Stimulated activated CD8-positive, alpha-beta memory T cell treated with anti-CD3 and anti-CD28 coated beads, Interleukin-12 subunit alpha, Interleukin-12 subunit beta, amount 100 ng/mL, for 24 hours (primary cell): ENCODE data around the gene EFCAB5.
A peak's percentile ranks its signal among the peaks of the same experiment; 100 is the strongest.
"Not testable (repeated sequence)": the region's sequence is repeated elsewhere in the genome, so short reads cannot be mapped to it uniquely, and the experiment has no call there.

Experiments
- DNase-seq: peaks from one replicate; pipeline ENCODE4 v3.0.0-alpha.2; 2020; ENCODE audit errors: extremely low read depth

The EFCAB5 gene

GRCh38 chr17:30095507-30096244 is 154.2 kb downstream of the EFCAB5 start:
- no peak for DNase-seq

- no peak for DNase-seq
Observed at GRCh38 chr17:30101686-30102390, 160.4 kb downstream of the EFCAB5 start.

DNA sequence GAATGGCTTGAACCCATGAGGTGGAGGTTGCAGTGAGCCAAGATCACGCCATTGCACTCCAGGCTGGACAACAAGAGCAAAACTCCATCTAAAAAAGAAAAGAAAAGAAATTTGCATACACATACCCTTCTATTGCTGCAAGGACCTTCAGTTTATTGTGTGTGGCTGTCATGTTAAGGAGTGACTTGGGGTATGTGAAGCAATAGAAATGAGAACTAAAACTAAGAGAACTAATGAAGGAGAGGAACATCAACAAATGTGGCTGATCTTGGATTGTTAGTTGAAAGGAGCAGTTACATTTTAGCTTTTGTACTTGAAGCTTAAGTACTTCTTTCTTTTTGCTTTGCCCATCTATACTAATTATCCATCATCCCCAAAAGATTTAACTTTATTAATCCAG is 162.5 kb downstream of the EFCAB5 start:
- no peak for DNase-seq

- DNase-seq: peak; percentile 24
Observed at GRCh38 chr17:30104575-30105339, 163.3 kb downstream of the EFCAB5 start.

GRCh38 chr17:30112794-30113193 is 171.4 kb downstream of the EFCAB5 start:
- DNase-seq: no peak

- DNase-seq: no peak
Observed at GRCh38 chr17:30113213-30113612, 171.8 kb downstream of the EFCAB5 start.

- no peak for DNase-seq
Observed at GRCh38 chr17:30116345-30116660, 174.9 kb downstream of the EFCAB5 start.

DNA sequence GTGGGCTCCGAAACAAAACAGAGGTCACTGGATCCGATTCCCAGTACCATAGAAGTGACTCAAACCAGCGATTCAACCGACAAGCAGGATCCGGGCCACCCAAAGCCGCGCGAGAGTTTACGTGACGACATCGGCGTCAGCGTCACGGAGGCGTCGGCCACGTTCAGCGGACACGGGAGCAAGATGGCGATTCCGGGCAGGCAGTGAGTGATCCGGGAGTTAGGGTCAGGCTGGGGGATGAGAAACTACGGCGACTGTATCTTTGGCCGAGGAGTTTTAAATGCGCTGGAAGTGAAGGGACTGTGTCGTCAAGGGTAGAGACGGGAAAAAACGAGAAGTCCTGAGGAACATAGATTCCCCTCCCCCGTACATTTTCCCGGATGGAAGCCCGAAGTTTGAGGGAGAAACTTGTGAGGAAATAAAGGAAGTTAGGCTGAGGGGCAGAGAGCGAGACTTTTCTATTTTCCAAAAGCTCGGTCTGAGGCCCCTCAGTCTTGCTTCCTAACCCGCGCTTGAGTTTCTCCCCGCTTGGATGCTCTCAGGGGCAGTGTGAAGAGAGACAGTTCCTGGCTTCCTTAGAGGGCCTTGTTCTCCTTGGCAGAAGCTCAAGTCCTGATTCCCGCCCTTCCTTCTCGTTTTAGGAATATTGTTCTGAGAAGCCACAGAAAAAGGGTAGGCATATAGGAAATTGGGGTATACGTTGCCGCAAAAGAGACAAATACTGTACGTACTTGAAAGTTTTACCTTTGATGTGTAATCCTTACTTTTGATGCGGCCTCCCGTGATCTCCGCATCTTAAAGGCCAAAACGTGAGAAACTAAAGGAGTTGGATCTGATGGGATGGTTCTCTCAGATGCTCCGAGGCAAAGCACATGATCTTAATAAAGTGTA is 175.5 kb downstream of the EFCAB5 start, which contains the start of gene NSRP1:
Gene NSRP1, plus strand, starts transcription at position 156 of the 891 bp plus-strand sequence. Its CDS starts 28 bp downstream, at position 184.
- peak; percentile 75 for DNase-seq

GRCh38 chr17:30117675-30118081 is 176.2 kb downstream of the EFCAB5 start:
- DNase-seq: no peak

DNA sequence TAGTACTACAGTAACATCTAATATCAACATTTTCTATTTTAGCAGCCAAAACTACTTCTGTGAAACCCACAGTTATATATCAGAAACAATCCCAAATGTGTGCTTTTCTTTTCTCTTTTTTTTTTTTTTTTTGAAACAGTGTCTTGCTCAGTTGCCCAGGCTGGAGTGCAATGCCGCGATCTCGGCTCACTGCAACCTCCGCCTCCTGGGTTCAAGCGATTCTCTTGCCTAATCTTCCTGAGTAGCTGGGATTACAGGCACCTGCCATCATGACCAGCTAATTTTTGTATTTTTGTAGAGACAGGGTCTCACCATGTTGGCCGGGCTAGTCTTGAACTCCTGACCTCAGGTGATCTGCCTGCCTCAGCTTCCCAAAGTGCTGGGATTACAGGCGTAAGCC is 177.2 kb downstream of the EFCAB5 start:
- not testable (repeated sequence) for DNase-seq

DNA sequence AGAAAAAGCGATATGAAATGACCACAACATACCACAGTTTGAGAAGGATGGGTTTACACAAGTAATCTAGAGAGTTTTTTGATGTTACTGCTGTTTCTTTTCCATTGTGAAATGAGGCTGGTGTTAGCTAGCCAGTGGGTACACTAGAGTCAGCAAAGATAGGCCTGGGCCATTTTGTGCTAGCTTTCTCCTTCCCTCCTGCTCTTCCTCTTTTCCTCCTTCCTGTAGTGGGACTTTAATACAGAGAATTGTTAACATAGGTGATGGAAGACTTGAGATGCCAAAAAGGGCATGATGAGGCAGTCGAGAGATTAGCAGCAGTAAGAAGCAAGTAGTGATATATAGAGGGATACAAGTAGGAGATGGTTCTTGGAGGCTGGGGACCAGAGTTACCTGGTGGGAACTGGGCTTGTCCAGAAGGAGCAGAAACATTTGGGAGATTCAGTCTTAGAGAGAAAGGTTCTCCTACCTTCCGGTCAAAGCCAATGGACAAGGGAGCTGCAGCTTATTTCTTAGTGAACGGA is 182.9 kb downstream of the EFCAB5 start:
- DNase-seq: no peak

GRCh38 chr17:30130121-30130520 is 188.7 kb downstream of the EFCAB5 start:
- DNase-seq: no peak

DNA sequence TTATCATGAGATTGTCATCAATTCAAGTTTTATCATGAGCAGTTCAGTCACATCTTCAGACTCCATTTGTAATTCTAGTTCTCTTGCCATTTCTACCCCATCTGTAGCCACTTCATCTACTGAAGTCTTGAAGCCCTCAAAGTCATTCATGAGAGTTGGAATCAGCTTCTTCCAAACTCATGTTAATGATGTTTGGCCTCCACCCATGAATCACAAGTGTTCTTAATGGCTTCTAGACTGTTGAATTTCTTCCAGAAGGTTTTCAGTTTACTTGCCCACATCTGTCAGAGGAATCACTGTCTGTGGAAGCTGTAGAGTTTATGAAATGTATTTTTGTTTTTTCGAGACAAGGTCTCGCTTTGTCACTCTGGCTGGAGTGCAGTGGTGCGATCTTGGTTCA is 191.2 kb downstream of the EFCAB5 start:
- no peak for DNase-seq

GRCh38 chr17:30133197-30133596 is 191.8 kb downstream of the EFCAB5 start:
- DNase-seq: no peak

DNA sequence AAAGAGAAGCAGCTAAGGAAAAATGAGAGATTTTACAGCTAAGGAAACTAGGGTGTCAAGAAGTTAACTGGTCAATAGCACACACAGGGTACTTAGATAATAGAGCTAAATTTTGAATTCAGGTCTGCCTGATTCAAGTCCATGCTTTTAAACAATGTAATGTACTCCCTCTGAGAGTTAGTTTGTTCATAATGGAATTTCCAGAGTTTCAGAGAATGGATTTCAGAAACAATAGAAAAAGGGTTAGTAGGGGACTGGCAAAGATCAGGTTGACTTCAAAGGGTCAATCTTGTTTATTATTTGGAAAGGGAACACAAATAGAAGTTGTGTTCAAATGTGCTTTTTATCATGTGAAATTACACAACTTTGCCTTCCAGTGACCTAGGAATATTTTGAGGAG is 193.1 kb downstream of the EFCAB5 start:
- DNase-seq: no peak

DNA sequence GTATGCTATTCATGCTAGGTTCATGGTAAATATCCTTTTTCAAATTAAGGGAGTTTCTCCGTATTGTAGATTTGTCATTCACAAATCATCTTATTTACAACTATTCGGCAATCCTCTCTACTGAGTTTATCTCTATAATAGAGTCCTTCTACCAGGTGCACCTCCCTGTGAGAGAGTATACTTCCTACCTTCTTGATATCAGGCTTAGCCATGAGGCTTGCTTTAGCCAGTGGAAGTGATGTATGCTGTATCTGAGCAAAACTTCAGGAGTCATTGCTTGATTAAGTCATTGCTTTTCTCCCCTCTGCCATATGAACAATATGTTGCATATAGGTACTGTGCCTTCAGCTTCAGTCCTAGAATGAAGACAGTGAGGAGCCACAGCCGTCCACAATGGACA is 195.7 kb downstream of the EFCAB5 start:
- DNase-seq: no peak

GRCh38 chr17:30147860-30148259 is 206.4 kb downstream of the EFCAB5 start:
- DNase-seq: not testable (repeated sequence)

DNA sequence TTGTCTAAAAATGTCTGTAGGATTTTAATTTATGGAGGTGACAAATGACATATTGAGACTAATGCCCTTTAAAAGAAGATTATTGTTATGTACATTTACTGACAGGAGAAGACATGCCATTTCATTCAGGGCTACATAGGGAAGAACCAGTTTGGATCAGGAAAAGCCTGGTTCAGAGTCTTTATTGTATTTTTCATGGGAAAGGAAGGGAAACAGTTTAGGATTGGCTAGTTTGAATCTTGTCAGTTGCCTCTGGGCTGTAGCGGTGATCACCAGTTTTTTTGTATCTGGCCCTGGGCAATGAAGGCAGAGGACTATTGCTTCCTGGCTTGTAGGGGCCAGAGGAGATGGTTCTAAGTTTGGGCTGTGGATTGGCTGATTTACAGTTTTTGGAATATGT is 206.9 kb downstream of the EFCAB5 start:
- no peak for DNase-seq

DNA sequence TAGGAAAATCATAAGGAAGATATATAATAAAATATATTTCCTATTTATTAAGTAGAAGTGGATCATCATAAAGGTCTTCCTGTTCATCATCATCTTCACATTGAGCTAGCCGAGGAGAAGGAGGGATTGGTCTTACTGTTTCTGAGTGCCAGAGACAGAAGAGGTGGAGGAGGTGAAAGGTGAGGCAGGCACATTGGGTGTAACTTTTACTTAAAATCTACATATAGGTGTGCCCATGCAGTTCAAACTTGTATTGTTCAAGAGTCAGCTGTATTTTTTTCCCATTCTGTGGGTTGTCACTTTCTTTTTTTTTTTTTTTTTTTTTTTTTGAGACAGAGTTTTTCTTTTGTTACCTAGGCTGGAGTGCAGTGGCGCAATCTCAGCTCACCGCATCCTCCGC is 210.0 kb downstream of the EFCAB5 start:
- no peak for DNase-seq

- no peak for DNase-seq
Observed at GRCh38 chr17:30153463-30153862, 212.0 kb downstream of the EFCAB5 start.

- DNase-seq: no peak
Observed at GRCh38 chr17:30155389-30155788, 214.0 kb downstream of the EFCAB5 start.
